Measurements from ENCODE around the gene ARID1B. TPM values are rescaled to one million over a fixed set of nuclear protein-coding genes. Genes with fewer than 3 reads are reported as not detected.

ARID1B gene
- total RNA-seq, 2 experiments from 2014 or later: 90.1 to 164 TPM

DNA sequence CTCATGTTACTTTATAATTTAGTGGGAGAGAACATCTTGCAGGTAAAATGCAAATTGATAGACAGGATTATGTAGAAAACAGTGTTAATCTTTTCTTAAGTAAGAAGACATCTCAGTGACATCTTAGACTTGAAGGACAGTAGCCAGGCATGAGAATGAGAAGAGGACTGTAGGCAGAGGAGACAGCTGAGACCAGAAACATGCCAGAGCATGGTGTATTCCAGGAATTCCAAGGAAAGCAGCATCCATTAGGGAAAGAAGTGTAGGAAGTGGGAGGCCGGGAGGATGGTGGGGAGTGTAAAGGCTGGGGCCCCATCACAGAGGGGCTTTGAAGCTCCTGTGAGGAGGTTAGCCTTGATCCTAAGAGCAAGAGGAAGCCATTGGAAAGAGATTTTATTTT lies 225.6 kb downstream of the ARID1B start:
- no peaks in the 10 kb centered on the region for H3K36me3 ChIP-seq (ENCODE audit: insufficient read depth, low read length)
- POLR2A ChIA-PET: interaction anchor here (0.6 to 0.7 kb wide), 2 partner anchors 71 to 382 kb away, joined by 3 to 4 read pairs; no protein-coding TSS in a partner anchor
- peaks cover 20% of the 10 kb centered on the region; the same call in 1 of the 2 replicates for H3K79me2 ChIP-seq (ENCODE audit: insufficient read depth, low read depth, low read length)
- no peak overlapping the region for H2AFZ ChIP-seq (ENCODE audit: low read length)
- no peaks in the 10 kb centered on the region for H3K9me3 ChIP-seq (ENCODE audit: low read length)
- TF ChIP-seq CTCF (conservative IDR thresholded peaks at IDR 0.05; ENCODE audit: low read length) (no peak), EZH2phosphoT487 (IDR thresholded peaks at IDR 0.05; ENCODE audit: borderline replicate concordance, low read depth, low read length) (no peak)
- intact Hi-C loops (cut with micrococcal nuclease; ENCODE audit: unreplicated experiment): no loop called here
- BruUV-seq (replicated peaks): no TSS peak
- H4K20me1 ChIP-seq (ENCODE audit: insufficient read depth, low read length): no peaks in the 10 kb centered on the region
- peaks cover 11% of the 10 kb centered on the region for H3K4me1 ChIP-seq (ENCODE audit: insufficient read depth, low read length, poor library complexity, severe bottlenecking)
- no peak for DNase-seq (ENCODE audit: low spot score)
- H3K4me3 ChIP-seq (ENCODE audit: low read depth, low read length, poor library complexity, severe bottlenecking): no peak overlapping the region
- no peak overlapping the region for H3K27ac ChIP-seq (ENCODE audit: low read depth, low read length, poor library complexity, severe bottlenecking)
- CTCF ChIA-PET (ENCODE audit: unreplicated experiment): no interaction called here
- no peaks in the 10 kb centered on the region for H3K9me2 ChIP-seq (ENCODE audit: insufficient read depth, low read length)
- no peak overlapping the region for H3K4me2 ChIP-seq (ENCODE audit: low read length)

GRCh38 chr6:157005940-157006339 lies 228.8 kb downstream of the ARID1B start:
- Histone ChIP-seq H3K79me2 (ENCODE audit: insufficient read depth, low read depth, low read length) (peaks cover 43% of the 10 kb centered on the region; the same call in 1 of the 2 replicates), H3K9me3 (ENCODE audit: low read length) (no peaks in the 10 kb centered on the region), H3K36me3 (ENCODE audit: insufficient read depth, low read length) (no peaks in the 10 kb centered on the region), H2AFZ (ENCODE audit: low read length) (no peak overlapping the region), H3K27ac (ENCODE audit: low read depth, low read length, poor library complexity, severe bottlenecking) (no peak overlapping the region), H3K9me2 (ENCODE audit: insufficient read depth, low read length) (no peaks in the 10 kb centered on the region), H3K4me1 (ENCODE audit: insufficient read depth, low read length, poor library complexity, severe bottlenecking) (peaks cover 11% of the 10 kb centered on the region), H3K4me2 (ENCODE audit: low read length) (no peak overlapping the region), H4K20me1 (ENCODE audit: insufficient read depth, low read length) (no peaks in the 10 kb centered on the region), H3K4me3 (ENCODE audit: low read depth, low read length, poor library complexity, severe bottlenecking) (no peak overlapping the region)
- ChIA-PET CTCF (ENCODE audit: unreplicated experiment) (interaction anchor here (1.1 kb wide), 1 partner anchor 11 kb away, joined by 3 read pairs; no protein-coding TSS in a partner anchor), POLR2A (interaction anchor here (1.9 kb wide), 1 partner anchor 17 kb away, joined by 5 read pairs; no protein-coding TSS in a partner anchor)
- intact Hi-C loops (cut with micrococcal nuclease; ENCODE audit: unreplicated experiment): no loop called here
- TF ChIP-seq EZH2phosphoT487 (IDR thresholded peaks at IDR 0.05; ENCODE audit: borderline replicate concordance, low read depth, low read length) (no peak), CTCF (conservative IDR thresholded peaks at IDR 0.05; ENCODE audit: low read length) (no peak)
- no peak for DNase-seq (ENCODE audit: low spot score)
- BruUV-seq (replicated peaks): no TSS peak

DNA sequence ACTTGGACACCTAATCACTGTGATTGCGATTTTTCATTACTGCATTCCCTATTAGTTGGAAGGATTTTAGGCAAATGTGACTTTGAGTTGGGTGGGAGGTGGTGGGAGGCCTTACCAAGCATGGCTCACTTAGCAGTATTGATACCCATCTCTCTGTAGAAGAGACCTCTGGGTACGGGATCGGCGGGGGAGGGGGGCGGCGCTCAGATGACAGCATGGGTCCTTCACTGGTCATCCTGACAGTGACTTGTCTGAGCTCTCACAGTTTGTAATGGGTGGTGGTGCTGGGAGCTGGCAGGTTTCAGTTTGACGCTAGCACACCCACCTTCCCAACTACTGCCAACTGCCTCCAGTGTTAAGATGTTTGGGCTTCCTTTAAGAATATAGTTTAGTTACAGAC lies 231.4 kb downstream of the ARID1B start:
- H3K36me3 ChIP-seq (ENCODE audit: insufficient read depth, low read length): no peaks in the 10 kb centered on the region
- H3K4me2 ChIP-seq (ENCODE audit: low read length): no peak overlapping the region
- DNase-seq (ENCODE audit: low spot score): no peak
- intact Hi-C loops (cut with micrococcal nuclease; ENCODE audit: unreplicated experiment): no loop called here
- no peak overlapping the region for H3K4me3 ChIP-seq (ENCODE audit: low read depth, low read length, poor library complexity, severe bottlenecking)
- no peak overlapping the region for H2AFZ ChIP-seq (ENCODE audit: low read length)
- H3K27ac ChIP-seq (ENCODE audit: low read depth, low read length, poor library complexity, severe bottlenecking): no peak overlapping the region
- H3K4me1 ChIP-seq (ENCODE audit: insufficient read depth, low read length, poor library complexity, severe bottlenecking): no peaks in the 10 kb centered on the region
- CTCF ChIA-PET (ENCODE audit: unreplicated experiment): interaction anchor here (0.5 kb wide), 1 partner anchor 1159 kb away, joined by 3 read pairs; no protein-coding TSS in a partner anchor
- H3K9me3 ChIP-seq (ENCODE audit: low read length): no peaks in the 10 kb centered on the region
- no peaks in the 10 kb centered on the region for H3K9me2 ChIP-seq (ENCODE audit: insufficient read depth, low read length)
- H4K20me1 ChIP-seq (ENCODE audit: insufficient read depth, low read length): no peaks in the 10 kb centered on the region; the same call in 1 of the 2 replicates
- BruUV-seq (replicated peaks): no TSS peak
- H3K79me2 ChIP-seq (ENCODE audit: insufficient read depth, low read depth, low read length): peaks cover 44% of the 10 kb centered on the region
- POLR2A ChIA-PET: interaction anchor here (0.8 to 1.6 kb wide), 2 partner anchors 20 to 152 kb away, joined by 4 to 7 read pairs; no protein-coding TSS in a partner anchor
- TF ChIP-seq CTCF (conservative IDR thresholded peaks at IDR 0.05; ENCODE audit: low read length) (no peak), EZH2phosphoT487 (IDR thresholded peaks at IDR 0.05; ENCODE audit: borderline replicate concordance, low read depth, low read length) (no peak)

All from OCI-LY7 (cell line).